Ascending aorta (tissue), 2 donors: ENCODE data around the gene KAZALD1. TPM values are rescaled to one million over a fixed set of nuclear protein-coding genes. Genes with fewer than 3 reads are reported as not detected.
A peak's percentile ranks its signal among the peaks of the same experiment; 100 is the strongest.

Experiments
- DNase-seq, 2 donors: peaks; one replicate each; pipeline ENCODE4 v3.0.0-alpha.2; 2019; ENCODE audit warnings: low spot score in 2 of 2
- H3K27ac ChIP-seq, 2 donors: fragments of 200-600 bp; sonication (generic); one replicate each; pipeline ENCODE4 v1.5.1; 2016 to 2017; ENCODE audit warnings: mild to moderate bottlenecking in 1 of 2
- H3K27me3 ChIP-seq: fragments of 200-600 bp; sonication (generic); one replicate; pipeline ENCODE4 v1.5.1; 2017
- H3K36me3 ChIP-seq, 2 donors: fragments of 200-600 bp; sonication (generic); one replicate each; pipeline ENCODE4 v1.5.1; 2016
- H3K4me1 ChIP-seq, 2 donors: fragments of 200-600 bp; sonication (generic); one replicate each; pipeline ENCODE4 v1.5.1; 2016 to 2017; ENCODE audit warnings: mild to moderate bottlenecking in 1 of 2
- H3K4me3 ChIP-seq, 2 donors: fragments of 200-600 bp; sonication (generic); one replicate each; pipeline ENCODE4 v1.5.1; 2016 to 2017; ENCODE audit warnings: mild to moderate bottlenecking in 1 of 2
- H3K9me3 ChIP-seq, 2 donors: fragments of 200-600 bp; sonication (generic); one replicate each; pipeline ENCODE4 v1.5.1; 2016
- intact Hi-C: fragments of 100-400 bp; cut with DNase I; formaldehyde crosslinking; loops from one replicate; pipeline ENCODE4 v1.15.1; 2023
- total RNA-seq: library from RNA; depleted of rRNA; stranded (reverse); fragments of >200 nt; gene quantifications from one replicate; pipeline ENCODE4 v1.1.0, GENCODE V29; 2016
- TF ChIP-seq, protein P1 (sequence below), 3 experiments: fragments of 200-600 bp in 2 of 3; fragments of 450-650 bp in 1 of 3; sonication (generic) in 2 of 3; IDR thresholded peaks; one replicate each; pipeline ENCODE4 v1.5.1; 2016 to 2019; ENCODE audit warnings: antibody characterized with exemption in 3 of 3, mild to moderate bottlenecking in 1 of 3, moderate library complexity in 1 of 3

KAZALD1 gene
- total RNA-seq, 1 donor from 2014 or later: 5.7 TPM

DNA sequence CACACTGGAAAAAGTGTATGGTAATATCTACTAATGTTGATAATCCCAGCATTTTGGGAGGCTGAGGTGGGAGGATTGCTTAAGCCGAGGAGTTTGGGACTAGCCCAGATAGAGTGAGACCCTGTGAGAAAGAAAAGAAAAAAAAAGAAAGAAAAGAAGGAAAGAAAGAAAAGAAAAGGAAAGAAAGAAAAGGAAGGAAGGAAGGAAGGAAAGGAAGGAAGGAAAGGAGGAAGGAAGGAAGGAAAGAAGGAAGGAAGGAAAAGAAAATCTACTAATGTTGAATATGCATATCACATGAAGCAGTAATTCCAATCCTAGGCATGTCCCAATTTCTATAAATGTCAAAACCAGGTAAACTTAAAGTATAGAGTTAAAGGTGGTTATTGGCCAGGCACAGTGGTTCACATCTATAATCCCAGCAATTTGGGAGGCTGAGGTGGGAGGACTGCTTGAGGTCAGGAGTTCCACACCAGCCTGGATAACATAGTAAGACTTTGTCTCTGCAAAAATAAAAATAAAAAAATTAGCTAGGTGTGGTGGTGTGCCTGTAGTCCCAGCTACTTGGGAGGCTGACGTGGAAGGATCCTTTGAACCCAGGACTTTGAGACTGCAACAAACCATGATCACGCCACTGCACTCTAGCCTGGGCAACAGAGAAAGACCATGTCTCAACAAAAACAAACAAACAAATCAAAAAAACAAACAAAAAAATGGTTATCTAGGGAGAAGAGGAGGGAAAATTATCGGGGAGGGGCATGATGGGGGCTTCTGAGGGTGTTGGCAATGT, 5.2 kb upstream of the KAZALD1 start:
- intact Hi-C loops: loop anchor here (5.0 kb wide), 1 partner anchor 86 kb away; no protein-coding TSS in a partner anchor
- no peak overlapping the region for H3K27ac ChIP-seq
- TF ChIP-seq, protein P1, sequence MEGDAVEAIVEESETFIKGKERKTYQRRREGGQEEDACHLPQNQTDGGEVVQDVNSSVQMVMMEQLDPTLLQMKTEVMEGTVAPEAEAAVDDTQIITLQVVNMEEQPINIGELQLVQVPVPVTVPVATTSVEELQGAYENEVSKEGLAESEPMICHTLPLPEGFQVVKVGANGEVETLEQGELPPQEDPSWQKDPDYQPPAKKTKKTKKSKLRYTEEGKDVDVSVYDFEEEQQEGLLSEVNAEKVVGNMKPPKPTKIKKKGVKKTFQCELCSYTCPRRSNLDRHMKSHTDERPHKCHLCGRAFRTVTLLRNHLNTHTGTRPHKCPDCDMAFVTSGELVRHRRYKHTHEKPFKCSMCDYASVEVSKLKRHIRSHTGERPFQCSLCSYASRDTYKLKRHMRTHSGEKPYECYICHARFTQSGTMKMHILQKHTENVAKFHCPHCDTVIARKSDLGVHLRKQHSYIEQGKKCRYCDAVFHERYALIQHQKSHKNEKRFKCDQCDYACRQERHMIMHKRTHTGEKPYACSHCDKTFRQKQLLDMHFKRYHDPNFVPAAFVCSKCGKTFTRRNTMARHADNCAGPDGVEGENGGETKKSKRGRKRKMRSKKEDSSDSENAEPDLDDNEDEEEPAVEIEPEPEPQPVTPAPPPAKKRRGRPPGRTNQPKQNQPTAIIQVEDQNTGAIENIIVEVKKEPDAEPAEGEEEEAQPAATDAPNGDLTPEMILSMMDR (IDR thresholded peaks at IDR 0.05): no peak
- DNase-seq: no peak
- H3K36me3 ChIP-seq: no peaks in the 10 kb centered on the region
- no peak overlapping the region for H3K4me3 ChIP-seq
- H3K4me1 ChIP-seq: peaks cover 3 to 13% of the 10 kb centered on the region in 2 donors
- H3K9me3 ChIP-seq: no peaks in the 10 kb centered on the region
- H3K27me3 ChIP-seq: no peaks in the 10 kb centered on the region

DNA sequence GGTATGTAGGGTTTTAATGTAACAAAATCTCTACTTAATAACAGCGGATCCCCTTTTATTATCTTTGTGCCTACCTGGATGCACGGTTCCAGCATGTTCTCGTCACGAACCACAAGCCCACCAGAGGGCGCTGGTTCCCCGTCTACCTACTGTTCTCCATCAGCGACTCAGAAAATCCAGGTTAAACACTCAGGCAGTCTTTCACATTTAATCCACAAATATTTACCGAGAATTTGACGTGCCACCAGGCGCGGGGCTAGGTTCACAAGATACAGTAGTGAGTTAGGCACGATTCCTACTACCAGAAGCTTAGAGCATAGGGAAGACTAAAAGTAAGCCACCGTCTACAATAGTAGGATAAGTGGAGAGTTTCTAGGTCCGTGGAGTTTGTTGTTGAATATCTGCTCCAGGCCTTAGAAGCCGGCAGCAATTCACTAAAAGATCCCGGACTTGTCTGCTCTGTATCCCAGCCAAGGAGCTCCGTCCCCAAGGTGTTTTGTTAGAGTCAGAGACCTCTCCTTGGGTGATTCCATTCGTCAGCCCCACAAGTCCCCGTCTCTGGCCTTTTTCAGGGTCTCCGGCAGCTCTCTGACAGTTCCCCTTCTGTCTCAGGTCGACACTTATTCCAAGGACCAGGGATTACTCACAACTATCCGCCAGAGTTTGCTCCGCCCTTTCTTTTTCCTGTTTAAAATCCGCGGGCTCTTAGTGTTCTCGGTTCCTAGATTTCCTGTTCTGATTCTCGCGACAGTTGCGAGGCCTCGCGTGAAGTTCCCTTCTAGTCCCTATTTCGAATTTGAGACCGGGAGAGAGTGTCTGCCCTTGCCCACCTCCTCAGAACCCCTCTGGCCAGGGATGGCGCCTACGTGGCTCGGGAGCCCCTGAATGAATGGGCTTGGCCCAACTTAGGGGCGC, 1.5 kb upstream of the KAZALD1 start:
- intact Hi-C loops: loop anchor here (1.0 to 10.0 kb wide), 6 partner anchors 8 to 995 kb away; partner anchors contain the start of genes ARMH3, LZTS2 and SLF2
- TF ChIP-seq, protein P1 (IDR thresholded peaks at IDR 0.05): peak; percentile 75 to 89 (median 78)

DNA sequence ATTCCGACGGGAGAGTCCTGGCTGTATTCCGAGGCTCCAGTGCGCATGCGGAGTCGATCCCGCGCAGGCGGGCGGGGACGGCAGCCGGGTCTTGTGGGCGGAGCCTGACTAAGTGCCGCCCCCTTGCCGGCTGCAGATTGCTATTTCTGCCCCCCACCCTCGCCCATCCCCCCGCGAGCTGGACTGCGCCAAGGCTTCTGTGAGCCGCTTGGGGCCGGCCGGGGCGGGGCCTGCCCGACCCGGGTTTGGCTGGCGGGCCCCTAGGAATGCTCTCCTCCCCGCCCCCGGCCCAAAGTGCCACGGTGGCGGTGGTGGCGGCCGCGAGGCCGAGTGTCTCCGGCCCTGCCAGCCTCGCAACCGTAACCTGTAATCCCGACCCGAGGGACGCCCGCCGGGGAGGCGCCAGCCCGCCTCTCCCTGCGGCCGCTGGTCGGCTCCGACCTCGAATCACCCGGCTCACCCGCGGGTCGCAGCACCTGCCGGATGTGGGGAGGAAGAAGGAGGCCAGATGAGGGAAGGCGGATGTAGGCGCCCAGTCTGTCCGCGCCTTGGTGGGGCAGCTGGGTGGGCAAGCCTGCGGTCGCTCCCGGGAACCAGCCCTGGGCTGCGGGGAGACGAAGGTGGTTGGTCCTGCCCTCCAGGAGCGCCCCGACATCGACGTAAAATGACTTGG, 702 bp upstream of the KAZALD1 start:
- Histone ChIP-seq H3K9me3 (no peaks in the 10 kb centered on the region), H3K27me3 (no peaks in the 10 kb centered on the region), H3K4me3 (peak overlapping the region; percentile 60 to 79), H3K36me3 (no peaks in the 10 kb centered on the region), H3K27ac (peak overlapping the region; percentile 96 to 98), H3K4me1 (peaks cover 7 to 35% of the 10 kb centered on the region in 2 donors)
- TF ChIP-seq, protein P1 (IDR thresholded peaks at IDR 0.05): no peak
- intact Hi-C loops: loop anchor here (1.0 to 10.0 kb wide), 7 partner anchors 7 to 994 kb away; partner anchors contain the start of genes ARMH3, LZTS2, PDZD7 and SFXN3
- peak; percentile 81 to 97 for DNase-seq

More for the DNA sequence above, 1.5 kb upstream of the KAZALD1 start:
- peak; percentile 82 to 96 for DNase-seq
- H3K9me3 ChIP-seq: no peaks in the 10 kb centered on the region
- H3K4me1 ChIP-seq: peaks cover 2 to 33% of the 10 kb centered on the region in 2 donors
- H3K36me3 ChIP-seq: no peaks in the 10 kb centered on the region
- no peaks in the 10 kb centered on the region for H3K27me3 ChIP-seq
- H3K4me3 ChIP-seq: peak overlapping the region; percentile 60 to 79
- peak overlapping the region; percentile 96 to 98 for H3K27ac ChIP-seq

DNA sequence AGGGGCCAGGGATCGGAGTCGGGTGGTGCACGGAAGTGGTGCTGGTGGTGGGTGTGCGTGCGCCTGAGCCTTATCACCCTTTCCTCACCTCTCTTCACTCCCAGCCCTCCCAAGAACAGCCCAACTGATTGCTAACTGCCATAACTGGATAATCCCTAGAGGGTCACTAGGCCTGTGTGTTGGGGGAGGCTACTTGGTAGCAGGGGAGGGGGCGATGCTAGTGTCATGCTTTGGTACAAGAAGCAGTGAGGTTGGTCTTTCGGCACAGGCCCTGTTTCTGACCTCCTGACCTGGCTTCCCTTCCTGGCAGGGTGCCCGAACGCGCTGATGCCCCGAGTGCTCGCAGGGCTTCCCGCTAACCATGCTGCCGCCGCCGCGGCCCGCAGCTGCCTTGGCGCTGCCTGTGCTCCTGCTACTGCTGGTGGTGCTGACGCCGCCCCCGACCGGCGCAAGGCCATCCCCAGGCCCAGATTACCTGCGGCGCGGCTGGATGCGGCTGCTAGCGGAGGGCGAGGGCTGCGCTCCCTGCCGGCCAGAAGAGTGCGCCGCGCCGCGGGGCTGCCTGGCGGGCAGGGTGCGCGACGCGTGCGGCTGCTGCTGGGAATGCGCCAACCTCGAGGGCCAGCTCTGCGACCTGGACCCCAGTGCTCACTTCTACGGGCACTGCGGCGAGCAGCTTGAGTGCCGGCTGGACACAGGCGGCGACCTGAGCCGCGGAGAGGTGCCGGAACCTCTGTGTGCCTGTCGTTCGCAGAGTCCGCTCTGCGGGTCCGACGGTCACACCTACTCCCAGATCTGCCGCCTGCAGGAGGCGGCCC, 652 bp downstream of the KAZALD1 start:
- DNase-seq: no peak
- Histone ChIP-seq H3K4me3 (peak overlapping the region; percentile 60 to 79), H3K27me3 (no peaks in the 10 kb centered on the region), H3K4me1 (peaks cover 15 to 46% of the 10 kb centered on the region in 2 donors), H3K9me3 (no peaks in the 10 kb centered on the region), H3K36me3 (no peaks in the 10 kb centered on the region), H3K27ac (peak overlapping the region; percentile 96 to 98)
- TF ChIP-seq, protein P1 (IDR thresholded peaks at IDR 0.05): peak; percentile 43 to 80 (median 64)
- intact Hi-C loops: loop anchor here (5.0 to 10.0 kb wide), 3 partner anchors 150 to 992 kb away; partner anchors contain the start of genes ARMH3 and SLF2
